Activated CD4-positive, alpha-beta T cell treated with anti-CD3 and anti-CD28 coated beads for 24 hours (primary cell): ENCODE data around the gene POU5F1.

Source experiments
- DNase-seq, 2 donors: peaks; one replicate each; pipeline ENCODE4 v3.0.0-alpha.2; 2020; ENCODE audit warnings: low read depth in 2 of 2

The POU5F1 gene

DNA sequence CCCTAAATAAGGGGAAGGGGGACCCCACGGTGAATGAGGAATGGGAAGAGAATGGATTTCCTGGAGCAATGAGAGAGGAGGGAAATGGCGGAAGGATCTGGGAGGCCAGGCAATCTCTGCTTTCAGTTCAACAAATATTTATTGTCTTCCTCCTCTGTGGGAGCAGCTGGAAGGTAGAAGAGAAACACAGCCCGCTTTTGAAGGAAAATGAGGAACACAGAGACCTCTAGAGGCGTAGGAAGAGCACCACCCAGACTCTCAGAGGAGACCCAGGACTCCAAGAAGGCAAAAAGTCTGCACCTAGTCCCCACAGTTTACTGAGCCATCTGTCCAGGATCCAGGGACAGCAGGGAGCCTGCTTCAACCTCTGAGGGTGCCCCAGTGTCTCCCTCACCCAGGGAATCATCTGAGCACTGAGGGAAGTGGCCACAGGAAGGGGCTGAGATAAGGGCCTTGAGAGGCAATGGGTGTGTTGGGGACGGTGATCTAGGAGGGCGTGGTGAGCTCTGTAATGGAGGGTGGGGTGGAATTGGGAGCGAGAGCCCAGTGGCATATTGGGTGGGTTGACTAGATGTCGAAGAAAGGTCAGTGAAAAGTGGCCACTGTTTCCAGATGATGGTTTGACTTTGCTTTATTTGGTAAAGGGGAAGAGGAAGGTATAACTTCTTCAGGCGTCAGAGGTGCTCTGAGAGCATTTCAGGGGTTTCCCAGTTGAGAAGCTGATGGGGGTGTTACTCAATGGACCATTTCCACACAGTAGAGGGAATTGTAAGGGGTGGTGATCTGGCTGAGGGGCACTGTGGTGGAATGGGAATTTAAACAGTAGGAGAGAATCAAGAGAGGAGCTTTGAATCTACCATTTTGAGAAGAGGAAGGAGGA, 55.3 kb downstream of the POU5F1 start:
- DNase-seq = no peak

DNA sequence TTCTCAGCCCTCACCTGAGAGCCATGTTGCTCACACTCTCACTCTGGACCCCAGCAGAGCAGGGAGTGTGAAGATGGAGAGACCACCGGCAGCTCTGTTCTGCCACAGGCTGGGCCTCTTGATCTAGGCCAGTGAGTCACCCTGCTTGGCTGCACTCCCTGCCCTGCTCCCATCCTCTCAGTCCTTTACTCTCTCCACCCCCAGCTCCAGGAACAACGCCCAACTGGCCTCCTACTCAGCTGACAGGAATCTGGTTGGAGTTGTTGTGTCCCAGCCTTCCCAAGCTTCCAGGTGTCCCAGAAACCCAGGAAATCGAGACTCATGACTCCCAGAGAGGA, 56.0 kb downstream of the POU5F1 start, which contains the start of gene PSORS1C1:
TSS of gene PSORS1C1 (plus strand) at position 260 of the 338 bp plus-strand sequence. CDS start 14,833 bp downstream, outside the sequence.
- DNase-seq = no peak
